Fibroblast of lung (primary cell): ENCODE results near the gene DCAF12L1. TPM values are rescaled to one million over a fixed set of nuclear protein-coding genes. Genes with fewer than 3 reads are reported as not detected.

Experiments
- DNase-seq, 2 donors: peaks; one replicate each; pipeline versions ENCODE4 v3.0.0 to v3.0.0-alpha.2; 2010; ENCODE audit warnings: low read depth in 2 of 2
- H2AFZ ChIP-seq: 2 replicates; pipeline ENCODE4 v1.5.1; 2012; ENCODE audit warnings: low read length, control low read depth, inconsistent platforms
- H3K27ac ChIP-seq: 2 replicates; pipeline ENCODE4 v1.5.1; 2011; ENCODE audit warnings: low read length, control low read depth; ENCODE audit not compliant: insufficient read depth
- H3K27me3 ChIP-seq: 2 replicates; pipeline ENCODE4 v1.5.1; 2011; ENCODE audit warnings: mild to moderate bottlenecking, low read length; ENCODE audit not compliant: control insufficient read depth, insufficient read depth
- H3K36me3 ChIP-seq: 2 replicates; pipeline ENCODE4 v1.5.1; 2011; ENCODE audit warnings: low read length; ENCODE audit not compliant: control insufficient read depth, insufficient read depth
- H3K4me1 ChIP-seq: 2 replicates; pipeline ENCODE4 v1.5.1; 2011; ENCODE audit warnings: low read length; ENCODE audit not compliant: control insufficient read depth, insufficient read depth; ENCODE audit errors: extremely low read depth
- H3K4me2 ChIP-seq: 2 replicates; pipeline ENCODE4 v1.5.1; 2011; ENCODE audit warnings: low read length, control low read depth; ENCODE audit not compliant: insufficient read depth; ENCODE audit errors: extremely low read depth
- H3K4me3 ChIP-seq, 4 experiments: fragments of 200-600 bp in 1 of 4; sonication (generic) in 1 of 4; replicated peaks in 1 of 4; 2 replicates each; pipeline ENCODE4 v1.5.1; 2011 to 2016; ENCODE audit warnings: low read length in 4 of 4, low read depth in 3 of 4, mild to moderate bottlenecking in 3 of 4, control low read depth in 2 of 4, inconsistent platforms in 1 of 4, mixed read lengths in 1 of 4; ENCODE audit not compliant: insufficient read depth in 1 of 4; ENCODE audit errors: control extremely low read depth in 1 of 4
- H3K79me2 ChIP-seq: 2 replicates; pipeline ENCODE4 v1.5.1; 2012; ENCODE audit warnings: mild to moderate bottlenecking, low read length, inconsistent platforms; ENCODE audit not compliant: control insufficient read depth, insufficient read depth
- H3K9ac ChIP-seq: 2 replicates; pipeline ENCODE4 v1.5.1; 2011; ENCODE audit warnings: mild to moderate bottlenecking, low read length, control low read depth; ENCODE audit not compliant: insufficient read depth
- H3K9me3 ChIP-seq: 2 replicates; pipeline ENCODE4 v1.5.1; 2012; ENCODE audit warnings: low read depth, low read length; ENCODE audit not compliant: control insufficient read depth, insufficient read depth
- H4K20me1 ChIP-seq: 2 replicates; pipeline ENCODE4 v1.5.1; 2011; ENCODE audit warnings: low read length; ENCODE audit not compliant: control insufficient read depth, insufficient read depth; ENCODE audit errors: extremely low read depth
- EZH2 ChIP-seq: IDR thresholded peaks from 2 replicates; pipeline ENCODE4 v1.5.1; 2012; ENCODE audit warnings: low read length, control low read depth, mild to moderate bottlenecking; ENCODE audit errors: missing control alignments
- polyA plus RNA-seq, 2 donors: library from polyadenylated mRNA; depleted of rRNA in 1 of 2; stranded (reverse) in 1 of 2; unstranded in 1 of 2; fragments of >200 nt; gene quantifications; 2 replicates each; pipeline ENCODE4 v1.2.1, GENCODE V29; 2011 to 2012; ENCODE audit warnings: missing spikeins in 1 of 2
- total RNA-seq: library from RNA; depleted of rRNA; stranded (reverse); fragments of >200 nt; gene quantifications from 2 replicates; pipeline ENCODE4 v1.2.1, GENCODE V29; 2014
- TF ChIP-seq, protein P1 (sequence below), 2 donors: IDR thresholded peaks in 1 of 2; conservative IDR thresholded peaks in 1 of 2; 1 replicate in 1 of 2; 2 replicates in 1 of 2; pipeline ENCODE4 v1.5.1; 2011 to 2012; ENCODE audit warnings: low read length in 2 of 2, control low read depth in 1 of 2, inconsistent platforms in 1 of 2, low read depth in 1 of 2, mild to moderate bottlenecking in 1 of 2

The DCAF12L1 gene
- total and polyA plus RNA-seq, 2 donors (not counting 1 experiment from before 2014, with no cell fraction given), result not detected

DNA sequence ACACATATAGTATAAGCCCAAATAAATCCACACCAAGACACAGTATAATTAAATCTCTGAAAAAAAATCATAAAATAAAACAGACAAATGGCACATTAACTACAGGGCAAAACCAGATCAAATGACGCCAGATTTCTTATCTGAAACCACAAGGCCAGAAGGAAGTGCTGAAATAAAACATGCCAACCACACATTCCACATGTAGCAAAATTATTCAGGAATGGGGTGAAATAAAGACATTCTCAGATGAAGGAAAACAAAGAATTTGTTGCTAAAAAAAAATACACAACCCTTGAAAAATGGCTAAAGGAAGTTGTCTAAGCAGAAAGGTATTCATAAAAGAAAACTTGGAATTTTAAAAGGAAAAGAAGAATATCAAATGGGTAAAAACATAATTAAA, 4.5 kb upstream of the DCAF12L1 start:
- Histone ChIP-seq H3K9ac (no peak overlapping the region), H3K27ac (no peak overlapping the region), H3K27me3 (no peaks in the 10 kb centered on the region), H3K4me2 (no peak overlapping the region), H4K20me1 (no peaks in the 10 kb centered on the region), H3K4me3 (no peak overlapping the region), H2AFZ (no peak overlapping the region), H3K79me2 (no peaks in the 10 kb centered on the region), H3K9me3 (no peaks in the 10 kb centered on the region), H3K4me1 (no peaks in the 10 kb centered on the region), H3K36me3 (no peaks in the 10 kb centered on the region)
- TF ChIP-seq, protein P1, sequence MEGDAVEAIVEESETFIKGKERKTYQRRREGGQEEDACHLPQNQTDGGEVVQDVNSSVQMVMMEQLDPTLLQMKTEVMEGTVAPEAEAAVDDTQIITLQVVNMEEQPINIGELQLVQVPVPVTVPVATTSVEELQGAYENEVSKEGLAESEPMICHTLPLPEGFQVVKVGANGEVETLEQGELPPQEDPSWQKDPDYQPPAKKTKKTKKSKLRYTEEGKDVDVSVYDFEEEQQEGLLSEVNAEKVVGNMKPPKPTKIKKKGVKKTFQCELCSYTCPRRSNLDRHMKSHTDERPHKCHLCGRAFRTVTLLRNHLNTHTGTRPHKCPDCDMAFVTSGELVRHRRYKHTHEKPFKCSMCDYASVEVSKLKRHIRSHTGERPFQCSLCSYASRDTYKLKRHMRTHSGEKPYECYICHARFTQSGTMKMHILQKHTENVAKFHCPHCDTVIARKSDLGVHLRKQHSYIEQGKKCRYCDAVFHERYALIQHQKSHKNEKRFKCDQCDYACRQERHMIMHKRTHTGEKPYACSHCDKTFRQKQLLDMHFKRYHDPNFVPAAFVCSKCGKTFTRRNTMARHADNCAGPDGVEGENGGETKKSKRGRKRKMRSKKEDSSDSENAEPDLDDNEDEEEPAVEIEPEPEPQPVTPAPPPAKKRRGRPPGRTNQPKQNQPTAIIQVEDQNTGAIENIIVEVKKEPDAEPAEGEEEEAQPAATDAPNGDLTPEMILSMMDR (conservative IDR thresholded peaks at IDR 0.05 in 1 of 2, IDR thresholded peaks at IDR 0.05 in 1 of 2; ENCODE audit: low read depth in 1 of 2, low read length in 2 of 2), result no peak
- no peak for TF ChIP-seq EZH2
- DNase-seq, result no peak

DNA sequence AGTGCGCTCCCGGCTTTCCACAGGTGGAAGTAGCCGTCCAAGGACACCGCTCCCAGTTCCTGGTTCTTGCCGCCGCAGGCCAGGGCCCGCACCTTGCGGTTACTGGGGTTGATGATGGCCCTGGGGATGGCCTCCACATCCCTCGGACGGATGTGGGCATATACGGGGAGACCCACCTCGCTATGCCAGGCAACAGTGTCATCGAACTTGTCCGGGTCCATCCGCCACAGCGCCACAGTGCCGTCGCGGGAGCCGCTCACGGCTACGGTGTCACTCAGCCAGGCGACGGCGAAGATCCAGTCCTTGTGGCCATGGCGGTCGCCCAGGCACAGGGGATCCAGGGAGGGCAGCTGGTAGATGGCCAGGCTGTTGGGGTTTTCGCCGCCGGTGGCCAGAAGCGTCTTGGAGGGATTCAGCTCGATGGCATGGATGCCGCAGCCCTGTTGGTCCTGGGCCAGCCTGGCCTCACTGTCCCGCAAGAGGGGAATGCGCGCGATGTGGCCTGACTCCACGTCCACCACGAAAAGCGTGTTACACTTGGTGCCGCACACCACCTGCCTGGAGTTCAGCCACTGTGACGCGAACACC, 795 bp downstream of the DCAF12L1 start:
- H3K9me3 ChIP-seq, result no peaks in the 10 kb centered on the region
- no peaks in the 10 kb centered on the region for H3K27me3 ChIP-seq
- no peak overlapping the region for H3K4me3 ChIP-seq
- H4K20me1 ChIP-seq, result no peaks in the 10 kb centered on the region
- no peaks in the 10 kb centered on the region for H3K36me3 ChIP-seq
- no peak for DNase-seq
- no peak overlapping the region for H3K27ac ChIP-seq
- TF ChIP-seq, protein P1 (conservative IDR thresholded peaks at IDR 0.05 in 1 of 2, IDR thresholded peaks at IDR 0.05 in 1 of 2; ENCODE audit: low read depth in 1 of 2, low read length in 2 of 2), result no peak
- H3K4me1 ChIP-seq, result no peaks in the 10 kb centered on the region
- H3K4me2 ChIP-seq, result no peak overlapping the region
- H3K79me2 ChIP-seq, result no peaks in the 10 kb centered on the region
- H3K9ac ChIP-seq, result no peak overlapping the region
- no peak overlapping the region for H2AFZ ChIP-seq

DNA sequence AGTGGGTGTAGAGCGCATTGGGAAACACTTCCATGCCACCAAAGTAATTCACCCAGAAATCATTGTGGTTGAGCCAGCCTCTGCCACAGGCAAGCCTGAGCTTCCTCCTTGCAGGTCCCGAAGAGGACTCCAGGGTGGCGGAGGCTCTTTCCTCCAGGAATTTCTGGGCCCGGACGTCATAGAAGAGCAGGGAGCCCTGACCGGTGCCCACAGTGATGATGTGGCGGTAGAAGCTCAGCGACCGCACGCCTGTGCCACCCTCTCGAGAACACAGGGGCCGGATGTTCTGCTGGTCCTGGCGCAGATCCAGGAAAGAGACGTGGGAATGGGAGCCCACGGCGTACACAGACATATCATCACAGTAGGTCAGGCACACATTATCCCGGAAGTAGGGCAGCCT, 1.3 kb downstream of the DCAF12L1 start:
- TF ChIP-seq, protein P1 (conservative IDR thresholded peaks at IDR 0.05 in 1 of 2, IDR thresholded peaks at IDR 0.05 in 1 of 2; ENCODE audit: low read depth in 1 of 2, low read length in 2 of 2), result no peak
- no peak for TF ChIP-seq EZH2
- Histone ChIP-seq H3K27ac (no peak overlapping the region), H2AFZ (no peak overlapping the region), H3K4me1 (no peaks in the 10 kb centered on the region), H3K36me3 (no peaks in the 10 kb centered on the region), H4K20me1 (no peaks in the 10 kb centered on the region), H3K4me3 (no peak overlapping the region), H3K79me2 (no peaks in the 10 kb centered on the region), H3K9me3 (no peaks in the 10 kb centered on the region), H3K9ac (no peak overlapping the region), H3K4me2 (no peak overlapping the region), H3K27me3 (no peaks in the 10 kb centered on the region)
- DNase-seq, result no peak
